Endothelial cell of umbilical vein (primary cell): Measurements from ENCODE around the gene DISP2. TPM values are rescaled to one million over a fixed set of nuclear protein-coding genes. Genes with fewer than 3 reads are reported as not detected.

Experiments used
- BruUV-seq: library from RNA; stranded (reverse); fragments of 400-500 nt; replicated peaks from 2 replicates; lab custom pipeline; 2021; lab: Mats Ljungman, UMichigan
- CTCF ChIA-PET: fragments of 300-600, 350-600 bp; sonication (Branson Sonifier 250); formaldehyde crosslinking; loops from one replicate; lab custom pipeline; 2021; ENCODE audit warnings: antibody characterized with exemption, inconsistent platforms; lab: Charles Lee
- POLR2A ChIA-PET: fragments of 300-600, 350-600 bp; sonication (Branson Sonifier 250); formaldehyde crosslinking; loops from one replicate; lab custom pipeline; 2021; ENCODE audit warnings: antibody characterized with exemption, inconsistent platforms; lab: Charles Lee
- DNase-seq: peaks from one replicate; pipeline ENCODE4 v3.0.0-alpha.2; 2011; ENCODE audit warnings: low read depth, low spot score
- FAIRE-seq: peaks from 2 replicates; lab custom pipeline; 2011; peaks lifted over from hg19 to GRCh38; lab: Jason Lieb, UNC
- H2AFZ ChIP-seq: 2 replicates; pipeline ENCODE4 v1.6.0; 2012; ENCODE audit warnings: low read depth, low read length, control low read depth, inconsistent platforms
- H3K27ac ChIP-seq: 2 replicates; pipeline ENCODE4 v1.5.1; 2011; ENCODE audit warnings: low read depth, mild to moderate bottlenecking, control low read depth, low read length, moderate library complexity; ENCODE audit not compliant: insufficient read depth
- H3K27me3 ChIP-seq, 2 experiments: 2 replicates each; pipeline versions ENCODE4 v1.6.0 to v1.6.1; 2011; ENCODE audit warnings: low read length in 2 of 2, mixed read lengths in 1 of 2; ENCODE audit not compliant: control insufficient read depth in 2 of 2, insufficient read depth in 2 of 2
- H3K36me3 ChIP-seq, 2 experiments: 2 replicates in 1 of 2; 3 replicates in 1 of 2; pipeline ENCODE4 v1.5.1; 2011; ENCODE audit warnings: low read length in 2 of 2, mild to moderate bottlenecking in 1 of 2, moderate library complexity in 1 of 2; ENCODE audit not compliant: control insufficient read depth in 2 of 2, insufficient read depth in 2 of 2; ENCODE audit errors: extremely low read depth in 1 of 2
- H3K4me1 ChIP-seq: 3 replicates; pipeline ENCODE4 v1.5.1; 2011; ENCODE audit warnings: mild to moderate bottlenecking, low read length; ENCODE audit not compliant: control insufficient read depth, insufficient read depth; ENCODE audit errors: extremely low read depth
- H3K4me2 ChIP-seq: 2 replicates; pipeline ENCODE4 v1.6.1; 2011; ENCODE audit warnings: low read length, control low read depth, mixed read lengths; ENCODE audit not compliant: insufficient read depth
- H3K4me3 ChIP-seq, 3 experiments: fragments of 200-600 bp in 1 of 3; sonication (generic), shearing (Covaris generic) in 1 of 3; replicated peaks in 1 of 3; 2 replicates each; pipeline ENCODE4 v1.5.1; 2011 to 2016; ENCODE audit warnings: control low read depth in 3 of 3, low read length in 3 of 3, mild to moderate bottlenecking in 2 of 3, inconsistent platforms in 1 of 3, low read depth in 1 of 3, moderate library complexity in 1 of 3; ENCODE audit not compliant: insufficient read depth in 1 of 3
- H3K79me2 ChIP-seq: 2 replicates; pipeline ENCODE4 v1.6.0; 2012; ENCODE audit warnings: low read length, inconsistent platforms; ENCODE audit not compliant: control insufficient read depth, insufficient read depth
- H3K9ac ChIP-seq: replicated peaks from 2 replicates; pipeline ENCODE3; 2011; ENCODE audit warnings: low read length, control low read depth; ENCODE audit not compliant: insufficient read depth; ENCODE audit errors: extremely low read depth
- H3K9me1 ChIP-seq: replicated peaks from 3 replicates; pipeline ENCODE4 v1.6.0; 2011; ENCODE audit warnings: mild to moderate bottlenecking, low read length; ENCODE audit not compliant: control insufficient read depth, insufficient read depth; ENCODE audit errors: extremely low read depth
- H3K9me3 ChIP-seq: replicated peaks from 2 replicates; pipeline ENCODE4 v1.5.1; 2012; ENCODE audit warnings: low read length, inconsistent platforms; ENCODE audit not compliant: control insufficient read depth, insufficient read depth
- H4K20me1 ChIP-seq: replicated peaks from 2 replicates; pipeline ENCODE3; 2011; ENCODE audit warnings: mild to moderate bottlenecking, low read length; ENCODE audit not compliant: control insufficient read depth, insufficient read depth; ENCODE audit errors: extremely low read depth
- EZH2 ChIP-seq: IDR thresholded peaks from 2 replicates; pipeline ENCODE4 v1.6.1; 2012; ENCODE audit warnings: borderline replicate concordance, low read depth, mild to moderate bottlenecking, moderate library complexity, low read length, inconsistent platforms; ENCODE audit not compliant: severe bottlenecking
- FOS ChIP-seq: IDR thresholded peaks from 2 replicates; pipeline ENCODE4 v1.6.1; 2011; ENCODE audit warnings: mild to moderate bottlenecking, low read length, moderate library complexity, borderline replicate concordance; ENCODE audit not compliant: insufficient read depth
- GATA2 ChIP-seq: IDR thresholded peaks from 2 replicates; pipeline ENCODE4 v1.7.0; 2011; ENCODE audit warnings: low read depth, mild to moderate bottlenecking, moderate library complexity, mixed read lengths, low read length; ENCODE audit not compliant: insufficient read length, insufficient read depth
- JUN ChIP-seq: IDR thresholded peaks from 2 replicates; pipeline ENCODE4 v1.6.1; 2011; ENCODE audit warnings: borderline replicate concordance, low read depth; ENCODE audit not compliant: insufficient read length, insufficient read depth
- MYC ChIP-seq: IDR thresholded peaks from one replicate; pipeline ENCODE4 v1.6.1; 2011; ENCODE audit warnings: mild to moderate bottlenecking, low read depth, low read length
- POLR2A ChIP-seq: IDR thresholded peaks from 2 replicates; pipeline ENCODE4 v1.6.1; 2012; ENCODE audit warnings: low read depth, mild to moderate bottlenecking, control low read depth, low read length
- POLR2AphosphoS5 ChIP-seq: IDR thresholded peaks from 2 replicates; pipeline ENCODE4 v1.6.1; 2012; ENCODE audit warnings: low read depth, mild to moderate bottlenecking, control low read depth, low read length, moderate library complexity; ENCODE audit not compliant: insufficient read depth
- dilution Hi-C: fragments of 300-500 bp; cut with MboI; formaldehyde crosslinking; loops from one replicate; pipeline ENCODE4 v1.15.0; 2019; ENCODE audit warnings: low sequenced_read_pairs; ENCODE audit not compliant: extremely low pct_ligation_motif_present
- intact Hi-C: fragments of 100-400 bp; cut with micrococcal nuclease; formaldehyde crosslinking; loops from one replicate; pipeline ENCODE4 v1.10.0; 2022
- polyA plus RNA-seq, 4 experiments: library from polyadenylated mRNA; depleted of rRNA in 3 of 4; stranded (reverse) in 3 of 4; unstranded in 1 of 4; fragments of >200 nt; gene quantifications; 2 replicates each; pipeline versions ENCODE4 v1.2.1 to v1.2.3, GENCODE V29; 2011 to 2012; ENCODE audit warnings: missing spikeins in 1 of 4
- total RNA-seq: library from RNA; stranded (reverse); gene quantifications from 2 replicates; pipeline ENCODE4 v1.2.3, GENCODE V29; 2021
- TF ChIP-seq, protein P1 (sequence below), 2 donors: IDR thresholded peaks; 1 replicate in 1 of 2; 2 replicates in 1 of 2; pipeline ENCODE4 v1.5.1; 2011; ENCODE audit warnings: low read length in 2 of 2, mild to moderate bottlenecking in 2 of 2, moderate library complexity in 2 of 2, control low read depth in 1 of 2, inconsistent platforms in 1 of 2, low read depth in 1 of 2; ENCODE audit not compliant: insufficient read depth in 1 of 2; ENCODE audit errors: extremely low read depth in 1 of 2
- TF ChIP-seq, protein P2 (sequence below): IDR thresholded peaks from 2 replicates; pipeline ENCODE4 v1.6.1; 2011; ENCODE audit not compliant: insufficient read depth, insufficient read length

DISP2 gene
- total and polyA plus RNA-seq, 2 donors (not counting 3 experiments of a cell fraction or from before 2014, with no cell fraction given): 0.10 to 1.2 TPM

DNA sequence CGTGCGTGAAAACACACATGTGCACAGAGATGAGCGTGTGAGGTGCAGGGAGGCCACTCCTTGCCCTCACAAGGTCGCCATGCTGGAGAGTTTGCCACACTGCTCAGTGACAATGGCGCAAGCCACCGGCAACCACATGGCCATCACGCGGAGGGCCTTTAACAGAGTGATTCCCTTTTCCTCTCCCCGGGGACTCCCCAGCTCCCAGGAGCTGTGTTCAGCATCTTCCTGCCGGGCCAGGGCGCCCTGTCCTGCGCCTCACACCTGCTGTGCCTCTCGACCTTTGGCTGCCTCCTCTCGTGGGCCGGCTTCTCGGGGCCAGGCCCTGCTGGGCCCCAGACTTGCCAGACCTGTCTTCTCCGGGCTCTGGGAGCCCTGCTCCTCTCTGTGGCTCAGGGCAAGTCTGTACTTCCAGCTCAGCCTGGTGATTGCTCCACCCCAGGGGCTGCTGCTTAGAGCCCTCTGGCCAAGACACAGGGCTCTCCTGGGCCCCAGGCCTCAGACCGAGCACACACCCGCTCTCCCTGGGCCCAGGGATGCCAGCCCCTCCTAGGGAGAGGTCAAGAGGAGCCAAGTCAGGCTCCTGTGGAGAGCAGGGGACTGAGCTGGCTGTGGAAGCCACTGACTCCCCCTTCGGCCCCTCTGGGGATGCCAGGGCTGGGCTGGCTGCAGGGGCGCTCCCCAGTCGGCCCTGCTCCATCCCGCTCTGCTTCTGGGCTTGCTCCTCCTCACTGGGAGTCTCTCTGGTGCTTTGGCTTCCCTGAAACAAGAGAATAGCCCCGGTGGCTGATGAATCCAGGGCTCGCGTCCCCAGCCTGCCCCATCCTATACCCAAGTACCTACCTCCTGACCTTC lies 22.9 kb upstream of the DISP2 start:
- no peak for FAIRE-seq
- dilution Hi-C loops (no loop called here), intact Hi-C loops (loop anchor here (1.0 kb wide), 1 partner anchor 12 kb away; the partner anchor contains the start of gene INAFM2)
- H3K27ac ChIP-seq: peak overlapping the region; percentile 80
- ChIA-PET CTCF (interaction anchor here (1.0 to 9.1 kb wide), 8 partner anchors 9 to 118 kb away, joined by 3 to 287 read pairs (median 12); partner anchors contain the start of genes DISP2, INAFM2 and PLCB2), POLR2A (interaction anchor here (2.0 kb wide), 1 partner anchor 13 kb away, joined by 11 read pairs; the partner anchor contains the start of gene INAFM2)
- no peaks in the 10 kb centered on the region for H3K9me3 ChIP-seq
- no peaks in the 10 kb centered on the region for H3K9me1 ChIP-seq
- peaks cover 49% of the 10 kb centered on the region for H3K4me1 ChIP-seq
- no TSS peak for BruUV-seq
- DNase-seq: no peak
- no peak overlapping the region for H3K4me2 ChIP-seq
- H4K20me1 ChIP-seq: no peaks in the 10 kb centered on the region
- peak overlapping the region; percentile 31 for H3K9ac ChIP-seq
- no peak for TF ChIP-seq JUN
- no peak for TF ChIP-seq POLR2A
- TF ChIP-seq, protein P1, sequence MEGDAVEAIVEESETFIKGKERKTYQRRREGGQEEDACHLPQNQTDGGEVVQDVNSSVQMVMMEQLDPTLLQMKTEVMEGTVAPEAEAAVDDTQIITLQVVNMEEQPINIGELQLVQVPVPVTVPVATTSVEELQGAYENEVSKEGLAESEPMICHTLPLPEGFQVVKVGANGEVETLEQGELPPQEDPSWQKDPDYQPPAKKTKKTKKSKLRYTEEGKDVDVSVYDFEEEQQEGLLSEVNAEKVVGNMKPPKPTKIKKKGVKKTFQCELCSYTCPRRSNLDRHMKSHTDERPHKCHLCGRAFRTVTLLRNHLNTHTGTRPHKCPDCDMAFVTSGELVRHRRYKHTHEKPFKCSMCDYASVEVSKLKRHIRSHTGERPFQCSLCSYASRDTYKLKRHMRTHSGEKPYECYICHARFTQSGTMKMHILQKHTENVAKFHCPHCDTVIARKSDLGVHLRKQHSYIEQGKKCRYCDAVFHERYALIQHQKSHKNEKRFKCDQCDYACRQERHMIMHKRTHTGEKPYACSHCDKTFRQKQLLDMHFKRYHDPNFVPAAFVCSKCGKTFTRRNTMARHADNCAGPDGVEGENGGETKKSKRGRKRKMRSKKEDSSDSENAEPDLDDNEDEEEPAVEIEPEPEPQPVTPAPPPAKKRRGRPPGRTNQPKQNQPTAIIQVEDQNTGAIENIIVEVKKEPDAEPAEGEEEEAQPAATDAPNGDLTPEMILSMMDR (IDR thresholded peaks at IDR 0.05; ENCODE audit: extremely low read depth in 1 of 2, insufficient read depth in 1 of 2, low read depth in 1 of 2, low read length in 2 of 2): no peak
- TF ChIP-seq EZH2: no peak
- no peak for TF ChIP-seq MYC
- no peak for TF ChIP-seq POLR2AphosphoS5
- TF ChIP-seq FOS: no peak
- TF ChIP-seq GATA2: no peak
- TF ChIP-seq, protein P2, sequence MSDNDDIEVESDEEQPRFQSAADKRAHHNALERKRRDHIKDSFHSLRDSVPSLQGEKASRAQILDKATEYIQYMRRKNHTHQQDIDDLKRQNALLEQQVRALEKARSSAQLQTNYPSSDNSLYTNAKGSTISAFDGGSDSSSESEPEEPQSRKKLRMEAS: no peak
- peaks cover 11% of the 10 kb centered on the region for H3K79me2 ChIP-seq
- no peak overlapping the region for H3K4me3 ChIP-seq
- no peaks in the 10 kb centered on the region for H3K27me3 ChIP-seq
- H2AFZ ChIP-seq: no peak overlapping the region
- peaks cover 0 to 8% of the 10 kb centered on the region in 2 experiments for H3K36me3 ChIP-seq
